Endothelial cell of umbilical vein (primary cell): Measurements from ENCODE around the gene SLC35F3. TPM values are rescaled to one million over a fixed set of nuclear protein-coding genes. Genes with fewer than 3 reads are reported as not detected.

Experiments
- BruUV-seq: library from RNA; stranded (reverse); fragments of 400-500 nt; replicated peaks from 2 replicates; lab custom pipeline; 2021; lab: Mats Ljungman, UMichigan
- CTCF ChIA-PET: fragments of 300-600, 350-600 bp; sonication (Branson Sonifier 250); formaldehyde crosslinking; loops from one replicate; lab custom pipeline; 2021; ENCODE audit warnings: antibody characterized with exemption, inconsistent platforms; lab: Charles Lee
- POLR2A ChIA-PET: fragments of 300-600, 350-600 bp; sonication (Branson Sonifier 250); formaldehyde crosslinking; loops from one replicate; lab custom pipeline; 2021; ENCODE audit warnings: antibody characterized with exemption, inconsistent platforms; lab: Charles Lee
- DNase-seq: peaks from one replicate; pipeline ENCODE4 v3.0.0-alpha.2; 2011; ENCODE audit warnings: low read depth, low spot score
- FAIRE-seq: peaks from 2 replicates; lab custom pipeline; 2011; peaks lifted over from hg19 to GRCh38; lab: Jason Lieb, UNC
- H2AFZ ChIP-seq: 2 replicates; pipeline ENCODE4 v1.6.0; 2012; ENCODE audit warnings: low read depth, low read length, control low read depth, inconsistent platforms
- H3K27ac ChIP-seq: 2 replicates; pipeline ENCODE4 v1.5.1; 2011; ENCODE audit warnings: low read depth, mild to moderate bottlenecking, control low read depth, low read length, moderate library complexity; ENCODE audit not compliant: insufficient read depth
- H3K27me3 ChIP-seq, 2 experiments: 2 replicates each; pipeline versions ENCODE4 v1.6.0 to v1.6.1; 2011; ENCODE audit warnings: low read length in 2 of 2, mixed read lengths in 1 of 2; ENCODE audit not compliant: control insufficient read depth in 2 of 2, insufficient read depth in 2 of 2
- H3K36me3 ChIP-seq, 2 experiments: 2 replicates in 1 of 2; 3 replicates in 1 of 2; pipeline ENCODE4 v1.5.1; 2011; ENCODE audit warnings: low read length in 2 of 2, mild to moderate bottlenecking in 1 of 2, moderate library complexity in 1 of 2; ENCODE audit not compliant: control insufficient read depth in 2 of 2, insufficient read depth in 2 of 2; ENCODE audit errors: extremely low read depth in 1 of 2
- H3K4me1 ChIP-seq: 3 replicates; pipeline ENCODE4 v1.5.1; 2011; ENCODE audit warnings: mild to moderate bottlenecking, low read length; ENCODE audit not compliant: control insufficient read depth, insufficient read depth; ENCODE audit errors: extremely low read depth
- H3K4me2 ChIP-seq: 2 replicates; pipeline ENCODE4 v1.6.1; 2011; ENCODE audit warnings: low read length, control low read depth, mixed read lengths; ENCODE audit not compliant: insufficient read depth
- H3K4me3 ChIP-seq, 3 experiments: fragments of 200-600 bp in 1 of 3; sonication (generic), shearing (Covaris generic) in 1 of 3; replicated peaks in 1 of 3; 2 replicates each; pipeline ENCODE4 v1.5.1; 2011 to 2016; ENCODE audit warnings: control low read depth in 3 of 3, low read length in 3 of 3, mild to moderate bottlenecking in 2 of 3, inconsistent platforms in 1 of 3, low read depth in 1 of 3, moderate library complexity in 1 of 3; ENCODE audit not compliant: insufficient read depth in 1 of 3
- H3K79me2 ChIP-seq: 2 replicates; pipeline ENCODE4 v1.6.0; 2012; ENCODE audit warnings: low read length, inconsistent platforms; ENCODE audit not compliant: control insufficient read depth, insufficient read depth
- H3K9ac ChIP-seq: replicated peaks from 2 replicates; pipeline ENCODE3; 2011; ENCODE audit warnings: low read length, control low read depth; ENCODE audit not compliant: insufficient read depth; ENCODE audit errors: extremely low read depth
- H3K9me1 ChIP-seq: replicated peaks from 3 replicates; pipeline ENCODE4 v1.6.0; 2011; ENCODE audit warnings: mild to moderate bottlenecking, low read length; ENCODE audit not compliant: control insufficient read depth, insufficient read depth; ENCODE audit errors: extremely low read depth
- H3K9me3 ChIP-seq: replicated peaks from 2 replicates; pipeline ENCODE4 v1.5.1; 2012; ENCODE audit warnings: low read length, inconsistent platforms; ENCODE audit not compliant: control insufficient read depth, insufficient read depth
- H4K20me1 ChIP-seq: replicated peaks from 2 replicates; pipeline ENCODE3; 2011; ENCODE audit warnings: mild to moderate bottlenecking, low read length; ENCODE audit not compliant: control insufficient read depth, insufficient read depth; ENCODE audit errors: extremely low read depth
- CTCF ChIP-seq, 2 donors: IDR thresholded peaks; 1 replicate in 1 of 2; 2 replicates in 1 of 2; pipeline ENCODE4 v1.5.1; 2011; ENCODE audit warnings: low read length in 2 of 2, mild to moderate bottlenecking in 2 of 2, moderate library complexity in 2 of 2, control low read depth in 1 of 2, inconsistent platforms in 1 of 2, low read depth in 1 of 2; ENCODE audit not compliant: insufficient read depth in 1 of 2; ENCODE audit errors: extremely low read depth in 1 of 2
- EZH2 ChIP-seq: IDR thresholded peaks from 2 replicates; pipeline ENCODE4 v1.6.1; 2012; ENCODE audit warnings: borderline replicate concordance, low read depth, mild to moderate bottlenecking, moderate library complexity, low read length, inconsistent platforms; ENCODE audit not compliant: severe bottlenecking
- FOS ChIP-seq: IDR thresholded peaks from 2 replicates; pipeline ENCODE4 v1.6.1; 2011; ENCODE audit warnings: mild to moderate bottlenecking, low read length, moderate library complexity, borderline replicate concordance; ENCODE audit not compliant: insufficient read depth
- GATA2 ChIP-seq: IDR thresholded peaks from 2 replicates; pipeline ENCODE4 v1.7.0; 2011; ENCODE audit warnings: low read depth, mild to moderate bottlenecking, moderate library complexity, mixed read lengths, low read length; ENCODE audit not compliant: insufficient read length, insufficient read depth
- JUN ChIP-seq: IDR thresholded peaks from 2 replicates; pipeline ENCODE4 v1.6.1; 2011; ENCODE audit warnings: borderline replicate concordance, low read depth; ENCODE audit not compliant: insufficient read length, insufficient read depth
- MAX ChIP-seq: IDR thresholded peaks from 2 replicates; pipeline ENCODE4 v1.6.1; 2011; ENCODE audit not compliant: insufficient read depth, insufficient read length
- MYC ChIP-seq: IDR thresholded peaks from one replicate; pipeline ENCODE4 v1.6.1; 2011; ENCODE audit warnings: mild to moderate bottlenecking, low read depth, low read length
- POLR2A ChIP-seq: IDR thresholded peaks from 2 replicates; pipeline ENCODE4 v1.6.1; 2012; ENCODE audit warnings: low read depth, mild to moderate bottlenecking, control low read depth, low read length
- POLR2AphosphoS5 ChIP-seq: IDR thresholded peaks from 2 replicates; pipeline ENCODE4 v1.6.1; 2012; ENCODE audit warnings: low read depth, mild to moderate bottlenecking, control low read depth, low read length, moderate library complexity; ENCODE audit not compliant: insufficient read depth
- dilution Hi-C: fragments of 300-500 bp; cut with MboI; formaldehyde crosslinking; loops from one replicate; pipeline ENCODE4 v1.15.0; 2019; ENCODE audit warnings: low sequenced_read_pairs; ENCODE audit not compliant: extremely low pct_ligation_motif_present
- intact Hi-C: fragments of 100-400 bp; cut with micrococcal nuclease; formaldehyde crosslinking; loops from one replicate; pipeline ENCODE4 v1.10.0; 2022
- polyA plus RNA-seq, 4 experiments: library from polyadenylated mRNA; depleted of rRNA in 3 of 4; stranded (reverse) in 3 of 4; unstranded in 1 of 4; fragments of >200 nt; gene quantifications; 2 replicates each; pipeline versions ENCODE4 v1.2.1 to v1.2.3, GENCODE V29; 2011 to 2012; ENCODE audit warnings: missing spikeins in 1 of 4
- total RNA-seq: library from RNA; stranded (reverse); gene quantifications from 2 replicates; pipeline ENCODE4 v1.2.3, GENCODE V29; 2021

The SLC35F3 gene
- total and polyA plus RNA-seq, 2 donors (not counting 3 experiments of a cell fraction or from before 2014, with no cell fraction given) = not detected

- Histone ChIP-seq H3K27ac (no peak overlapping the region), H2AFZ (no peak overlapping the region), H3K4me1 (no peaks in the 10 kb centered on the region), H3K9me3 (no peaks in the 10 kb centered on the region), H3K27me3 (no peaks in the 10 kb centered on the region), H3K79me2 (no peaks in the 10 kb centered on the region), H3K9ac (no peak overlapping the region), H3K4me3 (no peak overlapping the region), H3K4me2 (no peak overlapping the region), H3K36me3 (no peaks in the 10 kb centered on the region), H4K20me1 (no peaks in the 10 kb centered on the region), H3K9me1 (no peaks in the 10 kb centered on the region)
- CTCF ChIA-PET = no interaction called here
- intact Hi-C loops (no loop called here), dilution Hi-C loops (no loop called here)
- FAIRE-seq (no peak), DNase-seq (no peak)
- no TSS peak for BruUV-seq
- POLR2A ChIA-PET = no interaction called here
- TF ChIP-seq GATA2 (no peak), JUN (no peak), POLR2AphosphoS5 (no peak), FOS (no peak), MAX (no peak), POLR2A (no peak), CTCF (IDR thresholded peaks at IDR 0.05; ENCODE audit: extremely low read depth in 1 of 2, insufficient read depth in 1 of 2, low read depth in 1 of 2, low read length in 2 of 2) (no peak), EZH2 (no peak), MYC (no peak)
Measured at GRCh38 chr1:234093741-234094140, 189.3 kb downstream of the SLC35F3 start.
